ENCODE data around the gene PELI3. TPM values are rescaled to one million over a fixed set of nuclear protein-coding genes. Genes with fewer than 3 reads are reported as not detected.

PELI3 gene
- polyA plus RNA-seq, 3 donors, result 11.3 to 13.2 (median 12.6) TPM

GRCh38 chr11:66479394-66480116 is 12.8 kb downstream of the PELI3 start:
- intact Hi-C loops (cut with micrococcal nuclease), result loop anchor here (1.0 to 5.0 kb wide), 4 partner anchors 13 to 71 kb away; partner anchors contain the start of genes PELI3 (in 2 of the 2) and MRPL11 (in 1 of the 2)

More at GRCh38 chr11:66479394-66480116, 12.8 kb downstream of the PELI3 start:
- DNase-seq, result peak in 2 of 3 donors; percentile 2 to 20
- peaks cover 0 to 7% (median 0%) of the 10 kb centered on the region in 3 donors for H3K27me3 Mint-ChIP-seq (ENCODE audit: low read depth in 3 of 3)
- peak overlapping the region; percentile 91 for H3K4me2 ChIP-seq (replicated peaks; ENCODE audit: extremely low read depth, low read length, poor library complexity, severe bottlenecking)
- peak overlapping the region; percentile 85 to 89 for H3K4me3 Mint-ChIP-seq
- peak overlapping the region; percentile 89 for H2AFZ ChIP-seq (ENCODE audit: insufficient read depth, low read depth, low read length, poor library complexity, severe bottlenecking)
- peaks cover 18% of the 10 kb centered on the region for H3K4me1 Mint-ChIP-seq
- H3K9me3 ChIP-seq (replicated peaks in 1 of 2; ENCODE audit: control insufficient read depth in 1 of 2, insufficient read depth in 1 of 2, low read length in 2 of 2), result no peaks in the 10 kb centered on the region
- TF ChIP-seq CTCF (IDR thresholded peaks at IDR 0.05), result no peak
- 1% methylated on average over 23 of the region's 34 CpGs for WGBS (ENCODE audit: insufficient coverage)
- H3K4me3 ChIP-seq (replicated peaks in 1 of 3; ENCODE audit: low read depth in 2 of 3, low read length in 3 of 3), result peak overlapping the region; percentile 46 to 87 (median 77)
- H3K9me3 Mint-ChIP-seq, result no peaks in the 10 kb centered on the region
- peaks cover 19 to 24% of the 10 kb centered on the region in 2 donors for H3K4me1 ChIP-seq (ENCODE audit: control insufficient read depth in 1 of 2, insufficient read depth in 2 of 2, low read length in 2 of 2)
- no peaks in the 10 kb centered on the region for H3K27me3 ChIP-seq (ENCODE audit: control insufficient read depth in 2 of 2, insufficient read depth in 2 of 2, low read length in 2 of 2)
- H3K27ac ChIP-seq (ENCODE audit: low read depth in 1 of 2, low read length in 2 of 2), result peak overlapping the region; percentile 82 to 96
- peak overlapping the region; percentile 89 to 95 (median 92) for H3K27ac Mint-ChIP-seq
- H3K9ac ChIP-seq (ENCODE audit: insufficient read depth, low read length, poor library complexity, severe bottlenecking), result peak overlapping the region; percentile 97
- H4K20me1 ChIP-seq (ENCODE audit: insufficient read depth, low read length), result peaks cover 11% of the 10 kb centered on the region
- peaks cover under 1 to 25% of the 10 kb centered on the region in 2 donors for H3K36me3 ChIP-seq (replicated peaks in 1 of 2; ENCODE audit: control insufficient read depth in 1 of 2, insufficient read depth in 2 of 2, low read length in 2 of 2)
- peaks cover 14% of the 10 kb centered on the region for H3K79me2 ChIP-seq (ENCODE audit: insufficient read depth, low read length)
- peaks cover 18 to 30% of the 10 kb centered on the region in 2 donors for H3K36me3 Mint-ChIP-seq
